ENCODE data around the gene AQP2.
"Not testable (repeated sequence)": the region's sequence is repeated elsewhere in the genome, so short reads cannot be mapped to it uniquely, and the experiment has no call there.

Gene AQP2

GRCh38 chr12:49987625-49988303 is 37.2 kb downstream of the AQP2 start:
- DNase-seq (ENCODE audit: low spot score), result no peak

- not testable (repeated sequence) for DNase-seq (ENCODE audit: low spot score)
These were observed 38.9 kb downstream of the AQP2 start for GRCh38 chr12:49989400-49989799.

- no peak for DNase-seq (ENCODE audit: low spot score)
These were observed 39.7 kb downstream of the AQP2 start for GRCh38 chr12:49990273-49990672.

GRCh38 chr12:49998453-49998852 is 47.9 kb downstream of the AQP2 start:
- DNase-seq (ENCODE audit: low spot score), result no peak

GRCh38 chr12:50003595-50003994 is 53.1 kb downstream of the AQP2 start:
- no peak for DNase-seq (ENCODE audit: low spot score)

- no peak for DNase-seq (ENCODE audit: low spot score)
These were observed 54.2 kb downstream of the AQP2 start for GRCh38 chr12:50004696-50005095.

GRCh38 chr12:50005175-50005574 is 54.6 kb downstream of the AQP2 start:
- no peak for DNase-seq (ENCODE audit: low spot score)

- DNase-seq (ENCODE audit: low spot score), result no peak
These were observed 55.7 kb downstream of the AQP2 start for GRCh38 chr12:50006280-50006679.

GRCh38 chr12:50006754-50007442 is 56.4 kb downstream of the AQP2 start:
- DNase-seq (ENCODE audit: low spot score), result no peak
